AG04449 (cell line): ENCODE measurements around the gene SHB.

Experiments
- CTCF ChIA-PET: fragments of 350-600 bp; formaldehyde crosslinking; extraction: SDS; loops from one replicate; lab custom pipeline; 2021; ENCODE audit warnings: antibody characterized with exemption; lab: Yijun Ruan, JAX
- POLR2A ChIA-PET: fragments of 400-600, 350-600 bp; formaldehyde crosslinking; extraction: SDS; loops from one replicate; lab custom pipeline; 2020; ENCODE audit warnings: antibody characterized with exemption, inconsistent platforms; lab: Yijun Ruan, JAX
- DNase-seq: peaks from one replicate; pipeline ENCODE4 v3.0.0-alpha.2; 2010; ENCODE audit warnings: low read depth, low spot score
- H3K4me3 ChIP-seq: 2 replicates; pipeline ENCODE4 v1.5.1; 2011; ENCODE audit warnings: low read depth, mild to moderate bottlenecking, control low read depth, low read length
- CTCF ChIP-seq: IDR thresholded peaks from one replicate; pipeline ENCODE4 v1.5.1; 2011; ENCODE audit warnings: mild to moderate bottlenecking, moderate library complexity, low read length, control low read depth, inconsistent platforms; ENCODE audit not compliant: insufficient read depth; ENCODE audit errors: missing control alignments

SHB gene

GRCh38 chr9:38022995-38023394 is 46.0 kb downstream of the SHB start:
- TF ChIP-seq CTCF, result no peak
- POLR2A ChIA-PET, result no interaction called here
- no peak overlapping the region for H3K4me3 ChIP-seq
- CTCF ChIA-PET, result interaction anchor here (0.8 to 1.7 kb wide), 3 partner anchors 46 to 111 kb away, joined by 3 to 5 read pairs (median 3); no protein-coding TSS in a partner anchor
- no peak for DNase-seq

DNA sequence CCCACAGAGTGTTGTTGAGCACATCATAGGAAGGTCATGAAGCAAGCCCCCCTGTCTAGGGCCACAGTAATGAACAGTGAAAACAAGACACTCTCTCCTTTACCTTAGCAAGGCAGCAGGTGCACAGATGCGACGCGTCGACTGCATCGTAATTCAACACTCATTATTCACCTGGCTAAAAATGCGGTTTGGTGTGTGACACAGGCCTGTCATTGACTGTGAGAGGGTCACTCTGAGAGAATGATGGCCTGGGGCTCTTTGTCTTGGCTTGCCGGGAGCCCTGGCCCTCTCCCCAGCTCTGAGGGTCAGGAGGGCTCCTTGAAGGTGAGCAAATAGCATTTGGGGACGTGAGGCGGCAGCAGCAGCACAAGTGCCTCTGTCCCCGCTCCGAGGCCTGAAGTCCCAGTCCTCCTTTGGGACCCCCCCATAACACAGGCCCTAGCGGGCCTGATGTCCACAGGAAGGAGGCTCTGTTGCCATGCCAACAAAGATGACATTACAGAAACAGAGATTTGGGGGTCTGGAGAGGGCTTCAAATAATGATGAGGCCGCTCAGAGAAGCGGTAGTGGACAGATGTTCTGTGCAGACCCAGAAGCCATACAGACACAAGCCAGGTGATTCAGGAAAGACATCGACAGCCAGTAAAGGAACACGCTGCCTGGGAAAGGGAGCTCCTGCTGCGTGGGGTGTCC is 46.7 kb downstream of the SHB start:
- TF ChIP-seq CTCF, result no peak
- no peak overlapping the region for H3K4me3 ChIP-seq
- CTCF ChIA-PET, result interaction anchor here (0.8 to 1.6 kb wide), 2 partner anchors 46 to 109 kb away, joined by 3 read pairs; no protein-coding TSS in a partner anchor
- POLR2A ChIA-PET, result no interaction called here
- no peak for DNase-seq

GRCh38 chr9:38020151-38021076 is 48.6 kb downstream of the SHB start:
- H3K4me3 ChIP-seq, result no peak overlapping the region
- CTCF ChIA-PET, result interaction anchor here (0.7 to 1.2 kb wide), 3 partner anchors 55 to 116 kb away, joined by 3 read pairs; no protein-coding TSS in a partner anchor
- DNase-seq, result no peak
- POLR2A ChIA-PET, result no interaction called here
- TF ChIP-seq CTCF, result no peak

GRCh38 chr9:38019731-38020130 is 49.3 kb downstream of the SHB start:
- CTCF ChIA-PET, result interaction anchor here (0.9 to 4.5 kb wide), 2 partner anchors 69 to 104 kb away, joined by 3 to 23 read pairs; no protein-coding TSS in a partner anchor

GRCh38 chr9:38018958-38019602 is 49.9 kb downstream of the SHB start:
- no peak for DNase-seq
- TF ChIP-seq CTCF, result no peak
- CTCF ChIA-PET, result interaction anchor here (1.2 to 4.5 kb wide), 4 partner anchors 18 to 114 kb away, joined by 3 to 24 read pairs (median 13); no protein-coding TSS in a partner anchor
- peak overlapping the region; percentile 18; the same call in 1 of the 2 replicates for H3K4me3 ChIP-seq
- POLR2A ChIA-PET, result no interaction called here

More at GRCh38 chr9:38019731-38020130, 49.3 kb downstream of the SHB start:
- POLR2A ChIA-PET, result no interaction called here
- TF ChIP-seq CTCF, result no peak
- DNase-seq, result no peak
- no peak overlapping the region for H3K4me3 ChIP-seq
